ENCODE data around the gene ACD. TPM values are rescaled to one million over a fixed set of nuclear protein-coding genes. Genes with fewer than 3 reads are reported as not detected.

Gene ACD
- 41.9 and 47.7 TPM in 2 replicates for total RNA-seq

DNA sequence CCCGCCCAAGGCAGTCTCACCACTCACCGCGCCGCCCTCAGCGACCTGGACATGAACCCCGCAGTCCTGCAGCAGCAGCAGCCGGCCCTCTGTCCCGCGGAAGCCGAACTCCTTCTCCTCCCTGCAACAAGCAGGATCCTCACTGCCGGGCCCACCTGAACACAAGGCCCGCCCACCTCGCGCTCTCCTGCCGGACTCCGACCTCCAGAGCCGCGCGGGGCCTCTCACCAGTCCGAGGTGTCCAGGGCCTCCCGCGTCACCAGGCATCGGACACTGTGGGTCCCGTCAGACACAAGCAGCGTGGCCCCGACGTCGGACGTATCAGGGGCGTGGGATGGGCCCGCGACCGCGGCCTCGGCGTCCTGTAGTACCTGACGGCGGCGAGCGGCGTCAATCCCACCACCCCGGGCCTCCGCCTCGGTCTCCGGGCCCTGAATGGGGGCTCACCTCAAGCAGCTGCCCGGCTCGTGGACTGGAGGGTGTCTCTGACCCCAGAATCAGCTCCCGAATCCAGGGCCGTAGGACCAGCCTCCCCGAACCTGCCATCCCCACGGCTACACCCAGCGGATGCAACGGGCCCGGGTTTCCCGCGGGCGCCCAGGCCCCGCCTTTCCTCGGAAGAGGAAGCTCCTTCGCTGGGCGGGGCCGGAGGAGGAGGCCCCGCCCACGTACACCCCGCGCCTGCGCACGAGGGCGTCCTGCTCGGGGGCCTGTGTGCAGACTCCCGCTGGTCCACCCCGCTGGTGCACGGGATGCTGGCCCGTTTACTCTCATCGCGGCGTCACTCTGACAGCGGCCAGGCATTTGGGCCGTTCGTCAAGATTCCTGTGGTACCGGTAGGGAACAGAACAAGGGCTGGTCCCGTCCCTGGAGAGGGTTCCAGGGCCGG lies at the start of gene ACD:
Gene ACD, minus strand, starts transcription at position 586 of the 889 bp plus-strand sequence. Its CDS starts 40 bp downstream, at position 546.

DNA sequence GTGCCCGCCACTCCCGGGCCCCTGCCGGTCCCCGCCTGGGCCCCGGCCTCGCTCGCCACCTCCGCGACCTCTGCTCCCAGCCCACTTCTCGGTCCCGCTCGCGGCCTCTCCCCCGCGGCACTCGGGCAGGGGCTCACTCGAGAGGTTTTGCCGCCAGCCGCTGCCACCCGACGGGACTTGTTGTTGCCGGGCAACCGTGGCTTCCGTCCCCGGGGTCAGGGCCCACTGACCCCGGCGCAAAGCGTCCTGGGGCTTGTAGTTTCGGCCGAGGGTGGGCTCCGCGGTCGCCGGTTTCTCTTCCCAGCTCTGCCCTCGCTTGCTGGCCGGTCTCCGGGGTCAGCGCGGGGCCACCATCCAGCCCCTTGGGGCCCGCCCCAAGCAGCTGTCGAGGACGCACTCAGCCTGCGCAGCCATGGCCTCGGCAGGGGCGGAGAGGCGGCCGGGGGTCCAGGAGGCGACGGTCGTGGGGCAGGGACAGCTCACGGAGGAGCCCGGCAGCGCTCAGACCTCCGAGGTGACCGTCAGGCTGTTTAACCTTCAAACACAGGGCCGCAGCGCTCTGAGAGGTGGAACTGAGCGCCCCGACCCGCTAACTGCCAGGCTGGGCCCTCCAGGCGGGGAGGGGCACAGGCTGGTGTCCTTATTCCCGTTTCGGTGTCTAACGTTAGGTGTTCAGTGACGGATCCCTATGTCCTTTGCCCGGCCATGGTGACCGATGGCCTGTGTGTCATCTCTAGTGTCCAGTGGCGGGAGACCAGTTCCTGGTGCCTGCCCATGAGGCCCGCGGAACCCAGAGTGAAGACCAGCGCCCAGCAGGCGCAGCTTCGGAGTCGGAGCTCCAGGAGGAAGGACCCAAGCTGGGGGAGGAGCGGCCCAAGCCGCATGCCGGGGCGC lies 6.7 kb upstream of the ACD start, which contains the start of the genes C16orf86 and ENKD1:
Gene C16orf86, plus strand, starts transcription at position 256 of the 894 bp plus-strand sequence. Its CDS starts 157 bp downstream, at position 413.
Gene ENKD1, minus strand, starts transcription at position 192 of the 894 bp plus-strand sequence. CDS start 308 bp downstream, outside the sequence.

DNA sequence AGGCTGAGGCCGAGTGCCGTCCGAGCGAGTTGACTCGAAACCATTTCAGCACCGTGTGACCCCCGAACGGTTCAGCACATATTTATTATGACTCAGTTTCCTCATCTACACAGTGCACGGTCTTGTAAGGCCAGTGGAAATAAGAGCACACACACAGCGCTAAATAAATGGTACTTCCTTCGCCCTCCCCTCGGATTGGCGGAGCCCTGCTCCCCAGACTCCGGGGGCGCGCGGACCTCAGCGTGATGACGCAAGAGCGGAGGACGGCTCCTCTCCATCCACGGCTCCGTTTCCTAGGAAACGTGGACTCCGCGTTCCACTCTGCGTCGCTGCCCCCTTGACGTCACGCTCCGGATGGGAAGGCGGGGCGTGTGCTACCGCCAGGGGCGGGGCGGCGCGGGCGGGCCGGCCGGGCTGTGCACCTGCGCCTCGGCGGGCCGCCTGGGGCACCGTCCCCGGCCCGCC lies 536 bp upstream of the ACD start, which contains the start of gene PARD6A:
Gene PARD6A, plus strand, starts transcription at position 397 of the 465 bp plus-strand sequence. CDS start 79 bp downstream, outside the sequence.

Other genes with a start within 250 kb of the ACD start
- 4.6 and 7.9 TPM in 2 replicates for gene ZDHHC1, start 243.8 kb downstream of the ACD start, total RNA-seq
- gene HSD11B2, start 229.1 kb downstream of the ACD start, total RNA-seq = not detected in 2 replicates
- 106 and 112 TPM in 2 replicates for gene ATP6V0D1, start 179.1 kb downstream of the ACD start, total RNA-seq
- gene AGRP, start 176.7 kb downstream of the ACD start, total RNA-seq = not detected in 2 replicates
- gene RIPOR1, start 131.4 kb downstream of the ACD start, total RNA-seq = 15.3 and 20.4 TPM in 2 replicates
- 19.9 and 20.5 TPM in 2 replicates for gene CTCF, start 97.7 kb downstream of the ACD start, total RNA-seq
- gene CARMIL2, start 15.1 kb downstream of the ACD start, total RNA-seq = 0.15 and 0.34 TPM in 2 replicates
- gene PARD6A, start 700 bp upstream of the ACD start, total RNA-seq = 1.8 and 3.0 TPM in 2 replicates
- gene ENKD1, start 6.5 kb upstream of the ACD start, total RNA-seq = 16.5 and 17.7 TPM in 2 replicates
- gene C16orf86, start 6.6 kb upstream of the ACD start, total RNA-seq = 3.5 and 4.9 TPM in 2 replicates
- 11.0 and 12.1 TPM in 2 replicates for gene GFOD2, start 59.1 kb upstream of the ACD start, total RNA-seq
- 4.0 and 4.4 TPM in 2 replicates for gene RANBP10, start 146.3 kb upstream of the ACD start, total RNA-seq
- gene TSNAXIP1, start 146.6 kb upstream of the ACD start, total RNA-seq = 0.17 and 1.2 TPM in 2 replicates
- gene THAP11, start 182.1 kb upstream of the ACD start, total RNA-seq = 35.1 and 35.2 TPM in 2 replicates
- 154 and 200 TPM in 2 replicates for gene NUTF2, start 186.7 kb upstream of the ACD start, total RNA-seq
- 38.0 and 38.8 TPM in 2 replicates for gene CENPT, start 187.4 kb upstream of the ACD start, total RNA-seq
- gene EDC4, start 212.8 kb upstream of the ACD start, total RNA-seq = 48.5 and 62.5 TPM in 2 replicates
- 0.30 and 0.50 TPM in 2 replicates for gene NRN1L, start 224.6 kb upstream of the ACD start, total RNA-seq
- gene PSKH1, start 233.0 kb upstream of the ACD start, total RNA-seq = 10.6 and 12.5 TPM in 2 replicates